Fibroblast of the aortic adventitia (primary cell): ENCODE data around the gene SCYGR7. TPM values are rescaled to one million over a fixed set of nuclear protein-coding genes. Genes with fewer than 3 reads are reported as not detected.

Source experiments
- DNase-seq: peaks from one replicate; pipeline ENCODE4 v3.0.0-alpha.2; 2010; ENCODE audit warnings: low read depth
- H3K4me3 ChIP-seq: 2 replicates; pipeline ENCODE4 v1.5.1; 2011; ENCODE audit warnings: low read depth, mild to moderate bottlenecking, control low read depth, low read length, moderate library complexity
- CTCF ChIP-seq: IDR thresholded peaks from 2 replicates; pipeline ENCODE4 v1.5.1; 2011; ENCODE audit warnings: mild to moderate bottlenecking, low read length, control low read depth, inconsistent platforms; ENCODE audit not compliant: insufficient read depth
- small RNA-seq: library from RNA; depleted of rRNA; stranded (forward); fragments of <200 nt; gene quantifications from one replicate; pipeline ENCODE3, GENCODE V24; 2012
- total RNA-seq: library from RNA; depleted of rRNA; stranded (reverse); fragments of >200 nt; gene quantifications from 2 replicates; pipeline ENCODE4 v1.2.3, GENCODE V29; 2012; ENCODE audit warnings: low replicate concordance

SCYGR7 gene
- total RNA-seq, 1 donor: not detected

DNA sequence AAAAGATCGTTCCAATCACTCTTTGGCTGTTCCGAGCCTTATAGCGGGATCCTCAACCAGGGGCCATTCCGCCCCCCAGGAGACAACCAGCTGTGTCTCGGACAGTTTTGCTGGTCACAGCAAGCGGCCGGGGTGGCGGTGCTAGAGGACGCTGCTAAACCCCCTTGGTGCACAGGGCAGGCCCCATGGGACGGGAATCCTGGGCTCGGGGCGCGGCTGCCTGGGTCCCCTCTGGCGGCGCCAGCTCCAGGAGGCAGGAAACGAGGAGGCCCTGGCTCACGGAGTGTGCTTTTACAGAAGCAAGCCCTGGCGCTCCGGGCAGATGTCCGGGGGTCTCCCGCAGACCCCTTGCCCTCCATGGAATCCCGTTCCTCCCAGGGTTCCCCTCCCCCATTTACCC is 39.7 kb downstream of the SCYGR7 start:
- no peak overlapping the region for H3K4me3 ChIP-seq
- no peak for TF ChIP-seq CTCF
- no peak for DNase-seq

GRCh38 chr2:227772197-227772661 is 44.1 kb downstream of the SCYGR7 start:
- TF ChIP-seq CTCF: no peak
- DNase-seq: no peak
- no peak overlapping the region for H3K4me3 ChIP-seq

- peak; percentile 13 for DNase-seq
- no peak for TF ChIP-seq CTCF
- H3K4me3 ChIP-seq: no peak overlapping the region
These were observed 44.8 kb downstream of the SCYGR7 start for GRCh38 chr2:227772932-227773331.

DNA sequence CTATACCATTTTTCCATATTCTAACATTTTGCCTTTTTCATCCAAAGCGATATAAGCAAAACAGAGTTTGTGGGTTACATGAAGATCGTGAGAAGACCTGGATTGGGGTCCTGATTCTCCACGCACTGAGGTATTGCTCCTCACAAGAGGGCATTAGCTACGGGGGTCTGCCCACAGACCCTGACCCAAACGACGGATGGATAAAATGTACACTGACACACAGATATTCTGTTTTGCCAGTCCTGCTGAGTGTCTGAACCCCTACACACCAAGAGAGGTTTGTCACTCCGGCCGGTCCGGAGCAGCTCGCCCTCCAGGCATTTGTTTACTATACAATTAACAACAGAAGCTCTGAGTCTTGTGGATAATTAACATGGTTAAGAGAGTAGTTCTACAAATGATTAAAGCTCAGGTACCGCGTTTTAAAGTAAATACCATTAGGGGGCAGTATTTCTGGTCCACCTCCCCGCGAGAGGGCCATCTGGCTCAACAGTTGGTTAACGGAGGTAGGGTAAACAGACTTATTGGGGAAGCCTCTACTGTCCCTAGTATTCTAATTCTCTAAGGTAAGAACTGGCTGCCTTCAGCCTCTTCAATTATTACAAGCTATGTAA is 46.0 kb downstream of the SCYGR7 start:
- DNase-seq: no peak
- TF ChIP-seq CTCF: no peak
- H3K4me3 ChIP-seq: no peak overlapping the region

GRCh38 chr2:227774895-227775842 is 47.0 kb downstream of the SCYGR7 start:
- TF ChIP-seq CTCF: no peak
- no peak overlapping the region for H3K4me3 ChIP-seq
- DNase-seq: no peak

Small RNAs within 50 kb of the gene (small RNA-seq; reads per million reads assigned to genes)
- gene RNA5SP121 (not detected), gene SNRPGP8 (not detected)

Other genes with a start within 250 kb of the SCYGR7 start
- gene SCYGR2, start 129.4 kb upstream of the SCYGR7 start, total RNA-seq: not detected in 2 replicates
- not detected in 2 replicates for gene SCYGR3, start 113.5 kb upstream of the SCYGR7 start, total RNA-seq
- gene SCYGR4, start 110.8 kb upstream of the SCYGR7 start, total RNA-seq: not detected in 2 replicates
- gene SCYGR5, start 61.5 kb upstream of the SCYGR7 start, total RNA-seq: not detected in 2 replicates
- 0.18 and 1.6 TPM in 2 replicates for gene SLC19A3, start 10.3 kb upstream of the SCYGR7 start, total RNA-seq
- not detected in 2 replicates for gene SCYGR6, start 3.6 kb upstream of the SCYGR7 start, total RNA-seq
- not detected in 2 replicates for gene SCYGR8, start 17.6 kb downstream of the SCYGR7 start, total RNA-seq
- not detected in 2 replicates for gene CCL20, start 85.5 kb downstream of the SCYGR7 start, total RNA-seq
- 1.3 TPM in 1 of 2 replicates, not detected in the other for gene DAW1, start 143.3 kb downstream of the SCYGR7 start, total RNA-seq